ENCODE results near the gene MAD2L1BP.

The MAD2L1BP gene

GRCh38 chr6:43667245-43668150 lies 31.9 kb downstream of the MAD2L1BP start:
- DNase-seq: peak; percentile 64

- peak; percentile 24 for DNase-seq
These were observed 32.8 kb downstream of the MAD2L1BP start for GRCh38 chr6:43668151-43669028.

DNA sequence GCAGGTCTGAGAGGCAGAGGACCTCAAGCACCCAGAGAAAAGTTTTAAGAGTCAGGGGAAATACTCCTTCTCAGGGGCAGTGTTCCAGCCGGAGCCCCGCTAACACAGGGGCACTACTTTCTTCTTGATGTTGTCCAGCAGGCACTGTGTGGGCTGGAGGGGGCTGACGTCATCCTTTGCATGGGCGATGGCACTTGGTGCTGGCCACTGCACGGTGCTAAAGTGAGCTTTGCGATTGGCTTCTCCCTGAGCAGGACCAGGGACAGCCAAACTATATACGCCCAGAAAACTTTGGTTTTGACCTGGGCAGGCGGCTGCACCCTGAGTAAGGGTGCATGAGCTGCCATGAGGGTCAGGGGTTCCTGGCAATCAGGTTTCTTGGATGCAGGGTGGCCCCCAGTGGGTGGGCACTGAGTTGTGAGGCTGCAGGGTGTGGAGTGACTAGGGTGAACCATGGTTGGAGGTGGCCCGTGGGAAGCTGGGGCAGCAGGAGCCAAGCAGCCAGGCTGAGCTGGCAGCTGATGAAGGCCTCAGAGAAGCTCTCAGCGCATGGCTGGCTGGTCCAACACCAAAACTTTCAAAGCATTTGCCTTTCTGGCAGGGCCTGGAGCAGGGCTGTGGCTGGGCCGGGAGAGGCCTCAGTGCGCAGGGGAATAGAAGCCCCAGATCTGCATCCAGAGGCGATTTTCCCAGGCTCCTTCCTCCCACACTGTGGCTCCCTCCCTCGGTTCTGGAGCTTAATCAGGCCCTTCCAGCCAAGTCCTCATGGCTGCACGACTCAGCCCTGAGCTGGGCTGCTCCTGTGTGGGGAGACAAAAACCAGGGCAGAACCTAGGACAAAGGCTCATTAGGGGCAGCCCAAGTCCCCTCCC lies 33.6 kb downstream of the MAD2L1BP start:
- no peak for DNase-seq

- DNase-seq: no peak
These were observed 34.4 kb downstream of the MAD2L1BP start for GRCh38 chr6:43669922-43670622.

GRCh38 chr6:43670623-43670986 lies 35.0 kb downstream of the MAD2L1BP start:
- DNase-seq: no peak

DNA sequence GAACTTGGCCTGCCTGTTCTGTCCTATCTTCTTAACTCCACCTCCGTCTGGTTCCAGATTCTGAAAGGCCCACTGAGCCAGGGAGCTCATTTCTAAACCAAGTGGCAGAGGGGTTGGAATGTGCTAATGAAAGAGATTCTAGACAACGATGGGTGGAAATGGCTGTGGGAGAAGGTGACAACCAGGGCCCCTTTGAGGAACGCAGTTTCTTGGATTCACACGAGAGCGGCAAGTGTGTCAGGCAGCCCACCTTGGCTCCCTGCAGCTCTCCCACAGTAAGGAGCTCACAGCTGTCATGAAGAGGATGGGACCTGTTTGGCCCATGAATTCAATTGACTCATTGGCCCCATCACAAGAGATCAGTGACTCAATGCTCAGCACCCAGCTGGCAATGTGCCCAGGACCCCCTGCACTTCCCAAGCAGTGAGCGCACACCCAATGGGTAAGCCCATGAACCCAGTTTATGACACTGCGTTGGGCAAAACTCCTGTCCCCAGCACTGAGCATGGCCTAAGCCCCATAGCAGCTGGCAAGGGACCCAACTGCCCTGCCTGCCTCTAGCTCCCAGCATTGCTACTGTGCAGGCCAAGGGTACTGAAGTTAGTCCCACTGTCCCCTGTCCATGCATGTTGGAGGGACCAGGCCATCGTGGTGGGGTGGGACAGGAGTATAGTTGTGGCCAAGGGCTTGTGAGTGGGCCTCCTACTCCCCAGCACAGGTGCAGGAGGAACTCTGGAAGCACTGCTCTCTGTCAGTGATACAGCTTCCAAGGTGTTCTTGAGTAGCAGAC lies 35.6 kb downstream of the MAD2L1BP start:
- no peak for DNase-seq

- DNase-seq: no peak
These were observed 36.4 kb downstream of the MAD2L1BP start for GRCh38 chr6:43671801-43672690.

- no peak for DNase-seq
These were observed 37.9 kb downstream of the MAD2L1BP start for GRCh38 chr6:43673444-43674084.

DNA sequence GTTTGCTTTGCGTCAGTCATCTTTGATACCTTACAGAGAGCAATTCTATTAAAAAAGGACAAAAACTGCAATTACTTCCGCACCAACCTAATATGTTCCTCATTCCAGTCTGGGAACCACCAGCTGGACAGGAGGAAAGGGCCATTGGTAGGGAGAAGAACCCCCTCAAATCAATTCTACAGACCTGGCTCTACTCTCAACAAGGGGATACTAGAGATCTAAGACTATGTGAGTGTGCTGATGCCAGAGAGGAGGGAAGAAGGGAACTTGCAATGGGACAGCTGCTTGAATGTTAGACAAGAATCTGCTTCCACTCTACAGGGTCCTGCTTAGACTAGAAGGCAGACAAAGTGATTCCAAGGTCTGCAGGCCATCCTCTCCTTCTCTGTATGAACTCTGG lies 38.7 kb downstream of the MAD2L1BP start:
- DNase-seq: no peak

GRCh38 chr6:43674921-43675320 lies 39.3 kb downstream of the MAD2L1BP start:
- no peak for DNase-seq

DNA sequence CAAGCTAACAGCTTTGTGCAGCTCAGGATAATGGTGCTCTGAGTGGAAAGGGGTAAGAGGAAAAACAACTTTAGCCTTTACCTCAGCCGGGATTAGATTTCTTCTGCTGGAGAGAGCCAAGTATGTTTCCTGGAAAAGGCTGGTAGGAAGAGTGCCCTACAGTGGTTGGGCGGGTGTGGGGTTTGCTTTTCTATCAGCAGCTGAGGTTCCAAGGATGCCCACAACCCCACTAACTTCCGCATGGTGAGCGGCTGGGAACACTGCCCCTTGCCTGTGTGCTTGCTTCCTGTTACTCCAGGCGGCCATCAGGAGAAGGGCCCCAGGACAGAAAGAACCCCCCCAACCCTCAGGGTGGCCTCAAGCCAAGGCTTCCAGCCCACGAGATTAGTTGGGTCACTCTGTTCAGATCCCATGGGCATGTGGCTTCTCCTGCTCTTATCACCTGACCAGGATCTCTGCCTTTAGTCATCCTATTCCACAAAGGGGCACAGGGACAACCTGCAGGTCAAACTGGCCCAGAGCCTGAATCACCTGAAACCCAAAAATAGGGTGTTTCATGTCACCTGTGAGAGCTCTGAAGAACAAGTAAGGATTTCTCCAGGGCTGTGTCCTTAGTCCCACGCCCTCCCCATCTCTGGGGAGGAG lies 41.4 kb downstream of the MAD2L1BP start:
- no peak for DNase-seq

GRCh38 chr6:43677759-43678158 lies 42.1 kb downstream of the MAD2L1BP start:
- DNase-seq: no peak

DNA sequence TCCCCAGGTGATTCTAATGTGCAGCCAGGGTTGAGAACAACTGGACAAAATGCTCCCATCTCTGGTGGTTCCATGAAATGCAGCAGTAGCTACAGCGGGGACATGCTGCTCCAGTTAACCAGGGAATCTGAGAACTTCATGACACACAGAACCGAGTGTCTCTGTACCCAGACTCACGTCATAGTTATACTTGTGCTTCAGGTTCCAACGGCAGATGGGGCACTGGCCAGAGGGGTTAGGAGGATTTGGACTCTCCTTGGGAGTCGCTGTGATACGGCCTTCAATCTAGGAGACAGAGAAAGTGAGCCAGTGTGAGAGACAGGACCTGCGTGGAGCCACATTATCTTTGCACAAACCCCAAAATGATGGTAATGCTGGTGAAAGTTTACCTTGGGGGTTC lies 42.7 kb downstream of the MAD2L1BP start:
- no peak for DNase-seq

DNA sequence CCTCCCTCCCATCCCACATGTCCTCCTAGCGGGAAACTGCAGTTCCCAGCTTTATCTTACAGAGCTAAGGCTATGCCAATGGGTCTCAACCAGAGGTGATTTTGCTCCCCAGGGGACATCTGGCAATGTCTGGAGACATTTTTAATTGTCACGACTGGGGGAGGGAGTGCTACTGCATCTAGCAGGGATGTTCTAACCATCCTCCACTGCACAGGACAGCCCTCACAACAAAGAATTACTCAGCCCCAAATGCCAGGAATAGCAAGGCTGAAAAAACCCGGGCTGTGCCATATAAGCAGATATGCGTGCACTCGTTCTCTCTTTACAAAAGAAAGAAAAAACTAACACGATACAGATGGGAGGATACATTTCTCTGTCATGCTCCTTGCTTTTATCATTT lies 43.4 kb downstream of the MAD2L1BP start:
- no peak for DNase-seq

- DNase-seq: no peak
These were observed 44.9 kb downstream of the MAD2L1BP start for GRCh38 chr6:43680308-43681200.

DNA sequence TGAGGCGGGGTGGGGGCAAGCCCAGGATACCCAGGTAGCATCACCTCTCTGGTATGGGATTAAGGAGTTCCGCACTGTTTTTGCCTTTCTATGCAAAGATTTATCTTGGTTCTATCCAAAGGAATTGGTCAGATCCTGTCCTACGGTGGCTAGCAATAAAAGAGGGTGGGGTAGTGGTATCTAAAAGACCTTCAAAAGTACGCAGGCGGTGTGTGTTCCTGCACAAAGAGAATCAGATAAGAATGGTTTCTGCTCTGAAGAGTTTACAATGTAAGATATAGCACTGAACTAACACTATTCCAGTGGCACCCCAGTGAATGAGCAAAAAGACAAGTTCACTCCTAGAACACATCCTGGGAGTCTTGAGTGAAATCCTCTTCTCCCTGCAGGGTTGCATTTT lies 45.7 kb downstream of the MAD2L1BP start:
- no peak for DNase-seq

DNA sequence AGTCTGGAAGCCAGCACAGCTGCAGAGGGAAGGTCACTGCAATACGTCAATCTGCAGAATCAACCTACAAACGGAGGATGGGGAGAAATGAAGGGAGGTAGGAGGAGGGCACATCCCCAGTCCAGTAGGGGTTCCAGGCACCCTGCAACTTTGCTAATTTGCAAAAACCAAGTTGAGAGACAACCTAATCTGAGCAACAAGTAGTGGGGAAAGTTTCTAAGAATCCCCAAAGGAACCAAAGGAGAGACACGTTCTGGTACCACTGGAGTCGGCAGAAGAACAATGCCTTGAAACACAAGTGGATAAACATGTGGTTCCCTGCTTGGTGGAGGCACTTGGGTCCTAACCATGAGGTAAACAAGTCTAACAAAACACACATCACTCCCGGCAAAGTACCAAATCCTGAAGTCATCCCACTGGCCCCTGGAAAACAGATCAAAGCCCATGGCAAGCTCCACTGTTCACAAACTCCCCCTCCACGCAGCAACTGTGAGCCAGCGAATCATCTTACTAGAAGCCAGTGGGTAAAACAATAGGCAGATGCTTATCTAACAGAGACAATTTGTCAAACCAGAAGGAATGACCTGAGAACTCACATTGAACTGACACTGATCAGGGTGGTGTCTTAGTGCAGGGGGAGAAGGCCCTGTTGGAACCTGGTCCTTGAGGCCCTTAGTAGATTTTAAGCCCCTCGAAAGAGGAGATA lies 47.2 kb downstream of the MAD2L1BP start:
- DNase-seq: no peak

Data from NCI-H526 treated with DMSO at 0.1 percent for 48 hours (cell line).